HG03460 (cell line): ENCODE results near the gene HMG20A.

Experiments used
- ATAC-seq: cut with Tn5 transposase; IDR thresholded peaks from one replicate; pipeline ENCODE4 v1.9.1; 2021; ENCODE audit not compliant: unreplicated experiment

Gene HMG20A

GRCh38 chr15:77533578-77534430 lies 113.1 kb downstream of the HMG20A start:
- ATAC-seq: no peak
